Colon (tissue), 2 donors: ENCODE data around the gene ATP5F1E.
"Not testable (repeated sequence)": the region's sequence is repeated elsewhere in the genome, so short reads cannot be mapped to it uniquely, and the experiment has no call there.

Source experiments
- FAIRE-seq: peaks from 2 replicates; lab custom pipeline; 2012; peaks lifted over from hg19 to GRCh38; lab: Jason Lieb, UNC
- donor health status: control.
- donor health status: control.

Gene ATP5F1E

DNA sequence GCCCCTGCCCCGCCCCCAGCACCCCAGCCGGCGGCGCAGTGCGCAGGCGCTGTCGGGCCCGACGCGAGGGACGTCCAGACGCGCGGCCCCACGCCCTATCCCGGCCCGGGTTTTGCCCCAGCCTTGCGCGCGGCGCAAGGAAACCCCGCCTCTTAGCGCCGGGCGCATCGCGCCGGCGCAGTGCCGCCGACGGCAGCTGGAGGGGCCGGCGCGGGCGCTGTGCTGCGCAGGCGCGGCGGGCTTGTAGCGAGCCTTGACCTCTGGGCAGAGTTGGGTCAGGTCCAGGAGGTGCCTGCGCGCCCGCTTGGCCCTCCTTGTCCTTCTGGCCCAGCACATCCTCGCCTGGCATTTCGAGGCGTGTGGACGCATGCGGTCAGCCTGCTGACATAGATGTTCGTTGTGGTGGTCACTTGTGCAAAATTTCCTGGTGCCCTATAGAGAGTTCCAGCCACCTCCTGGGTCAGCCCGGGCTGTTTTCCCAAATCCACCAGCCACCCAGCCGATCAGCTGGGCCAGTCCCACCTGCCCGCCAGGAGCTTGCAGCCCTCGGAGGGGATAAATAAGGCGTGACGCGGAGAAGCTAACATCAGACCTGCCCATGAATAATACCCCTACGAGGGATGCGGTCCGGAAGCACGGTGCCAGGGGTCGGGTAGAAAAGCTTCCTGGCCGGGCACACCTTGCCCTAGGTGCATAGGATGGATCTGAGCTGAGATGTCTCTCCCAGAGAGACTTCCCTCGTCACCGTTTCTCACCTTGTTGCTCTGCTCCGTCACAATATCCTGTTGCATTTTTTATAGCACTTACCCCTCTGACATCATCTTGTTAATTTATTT is 10.9 kb upstream of the ATP5F1E start:
- FAIRE-seq: no peak

DNA sequence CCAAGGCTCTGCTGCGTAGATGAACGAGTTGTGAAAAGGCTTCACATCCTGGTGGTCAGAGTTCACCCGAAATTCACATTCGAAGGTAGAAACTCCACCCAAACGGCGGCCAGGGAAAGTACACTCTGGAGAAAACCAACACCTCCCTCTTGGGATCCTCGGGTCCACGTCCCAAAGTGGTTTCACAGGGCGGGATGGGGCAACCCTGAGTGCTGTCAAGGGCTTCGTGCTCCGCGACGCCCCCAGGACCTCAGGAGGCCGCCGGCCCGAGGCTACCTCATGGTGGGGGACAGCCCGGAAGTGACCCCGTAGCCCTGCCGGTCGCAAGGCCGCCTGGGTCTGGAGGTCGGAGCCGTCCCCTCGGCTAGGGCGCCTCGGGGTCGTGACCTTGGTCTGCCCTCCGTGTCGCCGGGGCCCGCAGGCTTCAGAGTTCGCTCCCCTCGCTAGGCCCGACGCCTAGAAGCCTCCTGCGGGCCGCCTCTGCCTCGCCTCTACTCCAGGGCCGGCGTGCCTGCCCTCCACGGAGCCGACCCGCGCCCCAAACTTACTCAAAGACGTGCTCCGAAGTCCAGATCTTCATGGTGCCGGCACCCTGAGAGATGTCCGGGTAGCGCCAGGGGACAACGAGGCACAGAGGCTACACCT is 10.1 kb upstream of the ATP5F1E start, which contains the start of gene PRELID3B:
Gene PRELID3B, minus strand, starts transcription at position 636 of the 645 bp plus-strand sequence. Its CDS starts 56 bp downstream, at position 580.
- FAIRE-seq: no peak

DNA sequence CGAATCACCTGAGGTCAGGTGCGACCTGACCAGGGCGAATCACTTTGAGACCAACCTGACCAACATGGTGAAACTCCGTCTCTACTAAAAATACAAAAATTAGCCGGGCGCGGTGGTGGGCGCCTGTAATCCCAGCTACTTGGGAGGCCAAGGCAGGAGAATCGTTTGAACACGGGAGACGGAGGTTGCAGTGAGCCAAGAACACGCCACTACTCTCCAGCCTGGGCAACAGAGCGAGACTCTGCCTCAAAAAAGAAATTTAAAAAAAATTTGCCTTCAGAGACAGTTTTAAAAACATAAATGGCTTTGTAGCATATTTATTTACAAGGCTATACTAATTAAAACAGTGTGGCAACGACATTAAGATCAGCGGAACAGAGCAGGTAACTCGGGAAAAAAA is 9.4 kb upstream of the ATP5F1E start:
- not testable (repeated sequence) for FAIRE-seq

GRCh38 chr20:59040667-59041066 is 8.5 kb upstream of the ATP5F1E start:
- no peak for FAIRE-seq

DNA sequence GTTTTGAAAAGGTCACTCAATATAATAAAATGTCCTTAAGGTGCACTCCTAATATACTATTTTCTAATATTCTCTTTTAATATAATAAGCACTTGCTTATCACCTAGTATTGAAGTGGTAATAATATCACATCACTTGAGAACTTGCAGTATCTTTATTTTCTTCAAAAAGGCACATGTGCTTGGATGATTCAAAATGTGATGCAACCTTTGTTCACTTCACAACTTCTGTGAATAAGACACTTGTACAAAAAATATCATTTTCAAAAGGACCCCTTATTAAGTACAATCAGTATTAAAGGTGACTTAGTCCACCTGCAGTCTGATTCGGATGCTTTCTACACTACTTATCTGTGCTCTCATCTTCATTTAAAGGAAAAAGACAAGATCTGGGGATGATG is 7.1 kb upstream of the ATP5F1E start:
- FAIRE-seq: no peak

- no peak for FAIRE-seq
These were observed 5.3 kb upstream of the ATP5F1E start for GRCh38 chr20:59037386-59037785.

DNA sequence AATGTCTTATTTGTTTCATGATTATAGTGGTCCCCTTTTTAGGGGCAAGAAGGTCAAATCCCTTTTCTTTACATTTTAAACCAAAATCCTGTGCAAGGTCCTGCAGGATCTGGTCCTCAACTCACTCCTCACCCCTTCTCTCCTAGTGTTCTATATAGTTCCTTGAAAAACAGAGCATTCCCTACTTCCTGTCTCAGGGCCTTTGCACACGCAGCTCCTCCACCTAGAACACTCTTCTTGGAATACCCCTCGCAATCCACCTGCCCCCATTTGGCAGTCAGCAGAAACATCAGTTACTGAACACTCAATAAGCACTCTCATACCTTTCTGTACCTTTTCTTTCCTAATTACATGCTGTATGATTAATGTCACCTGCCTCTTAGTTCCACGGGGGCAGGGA is 3.2 kb upstream of the ATP5F1E start:
- no peak for FAIRE-seq

- FAIRE-seq: no peak
These were observed 1.6 kb upstream of the ATP5F1E start for GRCh38 chr20:59033616-59034165.

- FAIRE-seq: no peak
These were observed 958 bp upstream of the ATP5F1E start for GRCh38 chr20:59033093-59033492.

DNA sequence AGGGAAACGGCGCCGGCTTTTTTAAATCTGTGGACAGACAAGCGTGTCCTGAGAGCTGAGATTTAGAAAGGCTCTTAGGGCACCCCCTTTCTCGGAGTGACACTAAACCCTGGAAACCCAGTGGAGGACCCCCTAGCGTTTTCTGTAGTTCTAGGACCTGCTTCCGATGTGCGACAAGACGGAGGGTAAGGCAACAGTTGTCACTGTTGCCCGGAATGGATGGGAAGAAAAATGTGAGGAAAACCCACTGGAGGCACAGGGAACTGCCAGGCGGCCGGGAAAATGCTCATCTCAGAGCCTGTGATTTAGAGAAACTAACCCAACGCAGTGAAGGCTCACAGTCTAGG is 551 bp upstream of the ATP5F1E start:
- FAIRE-seq: no peak

- no peak for FAIRE-seq
These were observed 542 bp downstream of the ATP5F1E start for GRCh38 chr20:59031564-59032022.

GRCh38 chr20:59030911-59031563 is 1.1 kb downstream of the ATP5F1E start:
- no peak for FAIRE-seq

DNA sequence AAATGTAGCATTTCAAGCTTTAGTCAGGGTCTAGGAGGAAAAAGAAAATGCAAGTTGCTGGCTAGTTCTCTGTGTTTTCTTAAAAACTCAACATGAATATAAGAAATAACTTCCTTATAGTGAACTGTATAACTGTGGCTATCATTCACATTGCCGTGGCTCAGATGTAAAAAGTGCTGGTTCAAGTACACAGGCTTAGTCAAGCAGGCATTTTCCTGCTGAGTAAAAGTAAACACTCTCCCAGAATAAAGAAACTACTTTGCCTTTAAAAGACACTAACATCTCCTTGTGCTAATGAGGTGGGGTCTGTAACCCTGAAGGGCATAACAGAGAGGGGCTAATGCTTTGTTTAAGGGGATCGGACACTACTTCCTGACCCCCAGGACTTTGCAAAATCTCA is 3.3 kb downstream of the ATP5F1E start:
- no peak for FAIRE-seq

DNA sequence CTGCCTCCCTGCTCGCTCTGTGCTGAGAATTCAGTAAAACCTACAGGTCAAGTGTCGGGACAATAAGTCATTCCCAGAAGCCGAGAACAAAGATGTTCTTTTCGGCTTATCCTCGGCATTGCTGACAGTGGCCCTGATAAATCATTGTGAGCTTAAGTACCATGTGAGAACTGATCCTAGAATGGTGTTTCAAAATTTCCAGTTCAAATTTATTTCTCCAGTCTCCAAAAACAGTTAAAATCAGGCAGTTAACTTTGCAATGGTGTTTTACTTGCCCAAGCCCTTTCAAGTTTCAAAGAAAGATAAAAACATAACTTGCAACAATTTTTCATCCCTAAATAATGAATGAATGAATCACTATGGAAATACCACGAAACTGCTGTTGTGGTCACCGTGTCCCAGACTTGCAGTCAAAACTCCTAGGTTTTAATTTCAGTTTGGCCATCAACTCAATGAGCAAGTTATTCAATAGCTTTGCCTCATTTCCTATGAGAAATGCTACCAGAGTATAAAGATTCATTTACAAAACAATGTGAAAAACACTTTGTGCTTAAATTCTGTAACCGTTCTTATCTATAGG is 4.3 kb downstream of the ATP5F1E start:
- FAIRE-seq: no peak

DNA sequence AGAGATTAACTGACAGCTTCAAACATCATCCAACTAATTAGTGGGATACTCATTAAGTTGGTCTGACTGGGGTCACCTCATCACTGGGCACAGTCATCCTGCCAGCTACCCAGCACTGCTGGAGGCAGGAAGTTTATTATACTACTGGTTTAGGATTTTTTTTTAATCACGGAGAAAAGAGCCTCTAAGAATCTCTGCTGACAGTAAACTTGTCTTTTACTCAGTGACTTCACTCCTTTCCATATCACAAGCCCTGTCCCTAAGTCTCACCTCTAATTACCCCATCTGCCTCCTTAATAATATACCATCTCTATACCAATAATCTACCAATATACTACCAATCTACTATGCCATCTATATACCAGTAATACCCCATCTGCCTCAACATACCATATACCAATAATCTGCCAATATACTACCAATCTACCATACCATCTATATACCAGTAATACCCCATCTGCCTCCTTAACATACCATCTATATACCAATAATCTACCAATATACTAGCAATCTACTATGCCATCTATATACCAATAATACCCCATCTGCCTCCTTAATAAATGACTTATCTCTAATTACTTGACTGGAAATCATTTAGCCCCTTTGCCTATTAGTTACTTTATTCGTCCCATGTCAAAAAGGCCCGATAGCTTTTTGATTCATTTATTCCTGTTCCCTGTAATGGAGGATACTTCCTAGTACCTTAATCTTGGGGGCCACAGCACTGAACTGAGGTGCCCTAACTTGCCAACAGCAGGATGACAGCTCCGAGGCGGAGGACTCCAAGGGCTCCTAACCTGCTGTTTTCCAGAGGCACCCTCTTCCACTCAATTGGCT is 5.0 kb downstream of the ATP5F1E start:
- FAIRE-seq: no peak

DNA sequence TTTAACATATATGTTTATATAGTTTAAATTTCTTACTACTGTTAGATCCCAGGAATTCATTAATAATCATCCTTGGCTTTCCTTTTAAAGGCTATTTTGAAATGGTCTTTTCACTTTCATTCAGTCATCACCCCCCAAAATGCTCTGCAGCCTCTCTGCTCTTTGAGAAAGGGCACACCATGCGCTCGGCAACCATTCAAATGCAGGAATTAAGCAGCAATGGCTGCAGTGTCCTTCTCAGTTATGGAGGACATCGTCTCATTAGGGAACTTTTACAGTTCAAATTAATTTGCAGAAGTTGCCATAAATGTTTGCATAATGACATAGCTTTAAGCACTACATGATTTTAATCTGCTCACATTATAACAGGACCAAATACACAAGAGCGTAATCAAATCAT is 6.6 kb downstream of the ATP5F1E start:
- no peak for FAIRE-seq

DNA sequence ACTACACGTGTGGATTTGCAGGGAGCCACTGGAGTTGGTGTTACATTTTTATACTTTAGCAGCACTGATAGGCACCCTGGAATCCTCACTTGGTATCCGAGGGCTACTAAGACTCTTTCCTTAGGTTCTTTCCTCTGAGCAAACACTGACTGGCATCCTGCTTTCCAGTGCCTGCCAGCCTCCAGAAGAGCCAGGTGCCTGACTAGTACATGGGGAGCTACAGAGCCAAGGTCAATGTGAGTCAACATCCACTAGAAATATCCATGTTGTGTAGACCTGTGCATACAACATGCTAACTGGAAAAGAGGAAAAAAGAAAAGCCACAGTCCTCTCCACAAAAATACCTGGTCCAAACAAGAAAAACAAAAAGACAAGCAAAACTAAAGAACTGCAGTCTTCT is 7.0 kb downstream of the ATP5F1E start:
- FAIRE-seq: no peak

DNA sequence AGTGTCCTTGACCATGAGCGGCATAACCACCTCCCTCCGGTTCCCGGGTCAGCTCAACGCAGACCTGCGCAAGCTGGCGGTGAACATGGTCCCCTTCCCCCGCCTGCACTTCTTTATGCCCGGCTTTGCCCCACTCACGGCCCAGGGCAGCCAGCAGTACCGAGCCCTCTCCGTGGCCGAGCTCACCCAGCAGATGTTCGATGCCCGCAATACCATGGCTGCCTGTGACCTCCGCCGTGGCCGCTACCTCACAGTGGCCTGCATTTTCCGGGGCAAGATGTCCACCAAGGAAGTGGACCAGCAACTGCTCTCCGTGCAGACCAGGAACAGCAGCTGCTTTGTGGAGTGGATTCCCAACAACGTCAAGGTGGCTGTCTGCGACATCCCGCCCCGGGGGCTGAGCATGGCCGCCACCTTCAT is 8.0 kb downstream of the ATP5F1E start:
- no peak for FAIRE-seq

GRCh38 chr20:59023616-59024015 is 8.5 kb downstream of the ATP5F1E start:
- FAIRE-seq: no peak

GRCh38 chr20:59022754-59023153 is 9.4 kb downstream of the ATP5F1E start:
- no peak for FAIRE-seq

GRCh38 chr20:59020938-59021551 is 11.1 kb downstream of the ATP5F1E start:
- FAIRE-seq: no peak
